ENCODE measurements around the gene MAPKBP1. TPM values are rescaled to one million over a fixed set of nuclear protein-coding genes. Genes with fewer than 3 reads are reported as not detected.

The MAPKBP1 gene
- total and polyA plus RNA-seq, 2 of the 13 experiments (the other 11 are each of a cell fraction or from before 2014, with no cell fraction given) = 3.0 to 7.3 TPM

DNA sequence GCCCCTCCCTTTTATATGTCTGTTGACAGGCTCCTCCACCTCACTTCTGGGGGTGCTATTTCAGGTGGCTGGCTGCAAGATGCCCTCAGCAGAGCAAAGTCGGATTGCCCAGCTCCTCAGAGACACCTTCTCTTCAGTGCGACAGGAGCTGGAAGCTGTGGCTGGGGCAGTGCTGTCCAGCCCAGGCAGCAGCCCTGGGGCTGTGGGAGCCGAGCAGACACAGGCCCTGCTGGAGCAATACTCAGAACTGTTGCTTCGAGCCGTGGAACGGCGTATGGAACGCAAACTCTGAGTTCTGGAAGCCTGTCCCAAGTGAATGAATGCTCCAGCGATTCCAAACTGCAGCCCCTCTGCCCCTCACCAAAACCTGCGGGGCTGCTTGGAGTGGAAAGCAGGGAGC is 50.9 kb downstream of the MAPKBP1 start:
- no peak overlapping the region for H3K27ac ChIP-seq (ENCODE audit: extremely low read length, insufficient read depth, low read length)
- no peak overlapping the region for H3K9ac ChIP-seq (ENCODE audit: insufficient read depth, low read depth, low read length)
- H3K4me2 ChIP-seq (ENCODE audit: low read depth, low read length) = no peak overlapping the region
- TF ChIP-seq SMYD3 (CRISPR knock-in tag; IDR thresholded peaks at IDR 0.05) = no peak
- no peak for TF ChIP-seq ZNF883 (CRISPR knock-in tag; IDR thresholded peaks at IDR 0.05; ENCODE audit: not compliant biosample characterization)
- TF ChIP-seq HNRNPLL (IDR thresholded peaks at IDR 0.05; ENCODE audit: low read depth, low read length, poor library complexity, severe bottlenecking) = no peak
- no peak for TF ChIP-seq EHMT2 (IDR thresholded peaks at IDR 0.05; ENCODE audit: borderline replicate concordance, low read depth, low read length)
- TF ChIP-seq GZF1 (CRISPR knock-in tag; IDR thresholded peaks at IDR 0.05) = no peak
- TF ChIP-seq ZNF124 (CRISPR knock-in tag; IDR thresholded peaks at IDR 0.05) = no peak
- TF ChIP-seq RAD51 (IDR thresholded peaks at IDR 0.05; ENCODE audit: borderline replicate concordance) = no peak
- TF ChIP-seq PHF5A (CRISPR knock-in tag; IDR thresholded peaks at IDR 0.05; ENCODE audit: low read depth, unreplicated experiment) = no peak
- H3K9me3 ChIP-seq (ENCODE audit: low read length) = no peaks in the 10 kb centered on the region
- no peaks in the 10 kb centered on the region; a peak in 1 of 5 replicates for H3K27me3 ChIP-seq (ENCODE audit: control insufficient read depth in 1 of 2, insufficient read depth in 2 of 2, low read length in 2 of 2)
- no peaks in the 10 kb centered on the region for H4K20me1 ChIP-seq (ENCODE audit: insufficient read depth, low read length)
- WGBS (ENCODE audit: low lambda C conversion rate) = 95% methylated on average over 7 of the region's 10 CpGs
- H3K79me2 ChIP-seq (ENCODE audit: insufficient read depth, low read length) = no peaks in the 10 kb centered on the region
- no peak overlapping the region for H3K4me3 ChIP-seq (replicated peaks in 1 of 3; ENCODE audit: insufficient read depth in 1 of 3, low read depth in 2 of 3, low read length in 3 of 3)
- H3K36me3 ChIP-seq (replicated peaks in 1 of 2; ENCODE audit: control insufficient read depth in 1 of 2, insufficient read depth in 2 of 2, low read length in 2 of 2) = peaks cover 0 to 4% of the 10 kb centered on the region in 2 experiments; a peak in 4 of 5 replicates
- FAIRE-seq (no peak), DNase-seq (ENCODE audit: low spot score) (no peak), ATAC-seq (no peak)
- intact Hi-C loops (cut with micrococcal nuclease; ENCODE audit: unreplicated experiment) (no loop called here), in situ Hi-C loops (cut with HindIII; ENCODE audit: extremely low pct_ligation_motif_present, low pct_unique_long_range_greater_than_20kb) (no loop called here)
- no peak overlapping the region for H2AFZ ChIP-seq (ENCODE audit: low read length)
- H3K4me1 ChIP-seq (ENCODE audit: insufficient read depth, low read length) = peaks cover 18% of the 10 kb centered on the region
- no TSS peak for BruUV-seq (replicated peaks)
- ChIA-PET POLR2A (no interaction called here), CTCF (ENCODE audit: low intra/inter-chr PET ratio, low total read pairs) (no interaction called here)
